NB4 (cell line): ENCODE results near the gene MINDY2.

Experiments used
- POLR2A ChIP-seq: IDR thresholded peaks from 2 replicates; pipeline ENCODE4 v1.6.1; 2011; ENCODE audit warnings: mild to moderate bottlenecking; ENCODE audit not compliant: insufficient read length; ENCODE audit errors: extremely low read depth
- TF ChIP-seq, protein P1 (sequence below): IDR thresholded peaks from one replicate; pipeline ENCODE4 v1.5.1; 2012; ENCODE audit warnings: low read depth, low read length

DNA sequence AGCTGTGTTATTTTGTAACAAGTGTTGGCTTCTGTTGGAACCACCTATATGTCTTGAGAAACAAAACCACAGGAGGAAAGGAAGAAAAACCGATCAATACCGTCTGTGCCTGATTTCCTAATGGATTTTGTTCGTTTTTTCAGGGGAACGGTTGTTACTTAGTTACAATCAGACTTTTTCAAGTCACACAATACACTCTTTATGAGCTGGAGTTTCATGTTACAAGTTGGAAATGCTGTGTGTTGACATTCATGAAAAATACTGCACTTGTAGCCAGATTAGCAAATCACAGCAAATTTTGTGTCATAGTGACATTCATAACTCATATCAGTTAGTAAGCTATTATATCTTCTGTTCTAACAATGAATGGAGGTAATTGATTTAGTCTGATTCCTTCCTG is 83.5 kb downstream of the MINDY2 start:
- TF ChIP-seq POLR2A: no peak
- TF ChIP-seq, protein P1, sequence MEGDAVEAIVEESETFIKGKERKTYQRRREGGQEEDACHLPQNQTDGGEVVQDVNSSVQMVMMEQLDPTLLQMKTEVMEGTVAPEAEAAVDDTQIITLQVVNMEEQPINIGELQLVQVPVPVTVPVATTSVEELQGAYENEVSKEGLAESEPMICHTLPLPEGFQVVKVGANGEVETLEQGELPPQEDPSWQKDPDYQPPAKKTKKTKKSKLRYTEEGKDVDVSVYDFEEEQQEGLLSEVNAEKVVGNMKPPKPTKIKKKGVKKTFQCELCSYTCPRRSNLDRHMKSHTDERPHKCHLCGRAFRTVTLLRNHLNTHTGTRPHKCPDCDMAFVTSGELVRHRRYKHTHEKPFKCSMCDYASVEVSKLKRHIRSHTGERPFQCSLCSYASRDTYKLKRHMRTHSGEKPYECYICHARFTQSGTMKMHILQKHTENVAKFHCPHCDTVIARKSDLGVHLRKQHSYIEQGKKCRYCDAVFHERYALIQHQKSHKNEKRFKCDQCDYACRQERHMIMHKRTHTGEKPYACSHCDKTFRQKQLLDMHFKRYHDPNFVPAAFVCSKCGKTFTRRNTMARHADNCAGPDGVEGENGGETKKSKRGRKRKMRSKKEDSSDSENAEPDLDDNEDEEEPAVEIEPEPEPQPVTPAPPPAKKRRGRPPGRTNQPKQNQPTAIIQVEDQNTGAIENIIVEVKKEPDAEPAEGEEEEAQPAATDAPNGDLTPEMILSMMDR: no peak
